Liver (tissue), 2 donors: ENCODE results near the gene C3orf85.

Source experiments
- MAX ChIP-seq: IDR thresholded peaks from 2 replicates; pipeline ENCODE4 v1.6.1; 2016; ENCODE audit warnings: antibody characterized with exemption
- REST ChIP-seq: IDR thresholded peaks from 2 replicates; pipeline ENCODE4 v1.6.1; 2016; ENCODE audit warnings: antibody characterized with exemption, mild to moderate bottlenecking
- TF ChIP-seq, protein P1 (sequence below): fragments of 150-350 bp; IDR thresholded peaks from 2 replicates; pipeline ENCODE4 v1.5.1; 2017; ENCODE audit warnings: improper control_type of control experiment, low read depth, low read length; ENCODE audit not compliant: missing input control
- donor health status: healthy.

DNA sequence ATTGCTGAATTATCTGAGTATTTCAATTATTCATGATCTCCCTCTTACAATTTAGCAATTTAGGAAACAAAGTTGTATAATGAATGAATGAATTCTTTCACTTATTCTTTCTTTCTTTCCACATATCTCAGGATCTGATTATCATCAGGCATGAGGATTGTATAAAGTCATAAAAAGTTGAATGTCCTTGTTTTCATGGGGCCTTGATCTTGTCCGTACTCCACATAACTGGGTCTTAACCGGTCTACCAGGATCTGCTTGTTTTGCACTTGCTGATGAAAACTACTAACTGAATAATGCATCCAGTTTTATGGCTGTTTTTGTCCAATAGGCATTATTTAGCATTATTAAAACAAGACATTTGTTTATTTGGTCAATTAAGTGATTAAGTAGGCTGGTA is 12.6 kb downstream of the C3orf85 start:
- TF ChIP-seq, protein P1, sequence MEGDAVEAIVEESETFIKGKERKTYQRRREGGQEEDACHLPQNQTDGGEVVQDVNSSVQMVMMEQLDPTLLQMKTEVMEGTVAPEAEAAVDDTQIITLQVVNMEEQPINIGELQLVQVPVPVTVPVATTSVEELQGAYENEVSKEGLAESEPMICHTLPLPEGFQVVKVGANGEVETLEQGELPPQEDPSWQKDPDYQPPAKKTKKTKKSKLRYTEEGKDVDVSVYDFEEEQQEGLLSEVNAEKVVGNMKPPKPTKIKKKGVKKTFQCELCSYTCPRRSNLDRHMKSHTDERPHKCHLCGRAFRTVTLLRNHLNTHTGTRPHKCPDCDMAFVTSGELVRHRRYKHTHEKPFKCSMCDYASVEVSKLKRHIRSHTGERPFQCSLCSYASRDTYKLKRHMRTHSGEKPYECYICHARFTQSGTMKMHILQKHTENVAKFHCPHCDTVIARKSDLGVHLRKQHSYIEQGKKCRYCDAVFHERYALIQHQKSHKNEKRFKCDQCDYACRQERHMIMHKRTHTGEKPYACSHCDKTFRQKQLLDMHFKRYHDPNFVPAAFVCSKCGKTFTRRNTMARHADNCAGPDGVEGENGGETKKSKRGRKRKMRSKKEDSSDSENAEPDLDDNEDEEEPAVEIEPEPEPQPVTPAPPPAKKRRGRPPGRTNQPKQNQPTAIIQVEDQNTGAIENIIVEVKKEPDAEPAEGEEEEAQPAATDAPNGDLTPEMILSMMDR, result no peak
- TF ChIP-seq MAX, result no peak
- no peak for TF ChIP-seq REST
